Measurements from ENCODE around the gene CSNK2A1. TPM values are rescaled to one million over a fixed set of nuclear protein-coding genes. Genes with fewer than 3 reads are reported as not detected.
A peak's percentile ranks its signal among the peaks of the same experiment; 100 is the strongest.
"Not testable (repeated sequence)": the region's sequence is repeated elsewhere in the genome, so short reads cannot be mapped to it uniquely, and the experiment has no call there.

Gene CSNK2A1
- polyA plus RNA-seq, 4 donors = 115 to 162 (median 154) TPM

GRCh38 chr20:461254-462198 lies 82.1 kb downstream of the CSNK2A1 start:
- peak in 3 of 4 donors; percentile 16 to 53 (median 30) for DNase-seq (ENCODE audit: low read depth in 4 of 4, low spot score in 3 of 4)

- DNase-seq (ENCODE audit: low read depth in 4 of 4, low spot score in 3 of 4) = no peak
Measured at GRCh38 chr20:460707-461106, 82.9 kb downstream of the CSNK2A1 start.

DNA sequence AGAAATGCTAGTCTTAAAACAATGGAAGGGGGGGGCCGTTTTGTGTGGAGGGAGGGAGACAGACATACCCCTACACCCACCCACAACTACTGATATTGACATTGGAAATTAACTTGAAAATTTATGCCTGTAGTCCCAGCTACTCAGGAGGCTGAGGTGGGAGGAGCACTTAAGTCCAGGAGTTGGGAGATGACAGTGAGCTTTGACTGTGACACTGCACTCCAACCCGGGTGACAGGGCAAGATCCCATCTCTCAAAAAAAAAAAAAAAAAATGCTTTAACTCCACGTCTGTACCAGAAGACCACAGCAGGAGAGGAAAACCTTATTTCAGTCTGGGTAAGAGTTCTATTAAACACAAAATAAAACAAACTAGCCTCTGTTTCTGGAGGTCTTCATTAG lies 83.4 kb downstream of the CSNK2A1 start:
- no peak for DNase-seq (ENCODE audit: low read depth in 4 of 4, low spot score in 3 of 4)

- DNase-seq (ENCODE audit: low read depth in 4 of 4, low spot score in 3 of 4) = no peak
Measured at GRCh38 chr20:458776-459175, 84.8 kb downstream of the CSNK2A1 start.

DNA sequence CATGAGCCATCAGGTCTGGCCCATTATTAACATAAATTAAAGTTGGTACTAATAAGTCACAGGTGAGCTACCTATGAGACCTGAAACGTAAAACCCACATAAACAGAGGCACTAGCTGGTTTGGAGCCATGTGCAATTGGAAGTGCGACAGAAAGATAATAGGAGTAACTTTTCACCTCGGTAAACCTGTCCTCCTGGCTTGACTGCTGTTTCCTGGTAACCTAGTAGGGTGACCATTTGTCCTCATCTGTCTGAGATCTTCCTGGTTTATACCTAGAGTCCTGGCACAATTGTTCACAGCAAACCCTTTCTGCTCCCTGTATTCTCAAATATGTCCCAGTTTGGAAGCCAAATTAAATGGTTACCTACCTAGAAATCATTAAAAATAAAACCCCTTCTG lies 88.6 kb downstream of the CSNK2A1 start:
- DNase-seq (ENCODE audit: low read depth in 4 of 4, low spot score in 3 of 4) = no peak

DNA sequence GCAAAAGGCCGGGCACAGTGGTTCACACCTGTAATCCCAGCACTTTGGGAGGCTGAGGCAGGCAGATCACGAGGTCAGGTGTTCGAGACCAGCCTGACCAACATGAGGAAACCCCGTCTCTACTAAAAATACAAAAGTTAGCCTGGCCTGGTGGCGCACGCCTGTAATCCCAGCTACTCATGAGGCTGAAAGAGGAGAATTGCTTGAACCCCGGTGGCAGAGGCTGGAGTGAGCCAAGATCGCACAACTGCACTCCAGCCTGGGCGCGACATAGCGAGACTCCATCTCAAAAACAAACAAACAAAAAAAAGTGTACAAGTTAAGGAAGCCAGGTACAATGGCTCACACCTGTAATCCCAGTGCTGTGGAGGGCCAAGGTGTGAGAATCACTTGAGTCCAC lies 91.6 kb downstream of the CSNK2A1 start:
- not testable (repeated sequence) for DNase-seq (ENCODE audit: low read depth in 4 of 4, low spot score in 3 of 4)

DNA sequence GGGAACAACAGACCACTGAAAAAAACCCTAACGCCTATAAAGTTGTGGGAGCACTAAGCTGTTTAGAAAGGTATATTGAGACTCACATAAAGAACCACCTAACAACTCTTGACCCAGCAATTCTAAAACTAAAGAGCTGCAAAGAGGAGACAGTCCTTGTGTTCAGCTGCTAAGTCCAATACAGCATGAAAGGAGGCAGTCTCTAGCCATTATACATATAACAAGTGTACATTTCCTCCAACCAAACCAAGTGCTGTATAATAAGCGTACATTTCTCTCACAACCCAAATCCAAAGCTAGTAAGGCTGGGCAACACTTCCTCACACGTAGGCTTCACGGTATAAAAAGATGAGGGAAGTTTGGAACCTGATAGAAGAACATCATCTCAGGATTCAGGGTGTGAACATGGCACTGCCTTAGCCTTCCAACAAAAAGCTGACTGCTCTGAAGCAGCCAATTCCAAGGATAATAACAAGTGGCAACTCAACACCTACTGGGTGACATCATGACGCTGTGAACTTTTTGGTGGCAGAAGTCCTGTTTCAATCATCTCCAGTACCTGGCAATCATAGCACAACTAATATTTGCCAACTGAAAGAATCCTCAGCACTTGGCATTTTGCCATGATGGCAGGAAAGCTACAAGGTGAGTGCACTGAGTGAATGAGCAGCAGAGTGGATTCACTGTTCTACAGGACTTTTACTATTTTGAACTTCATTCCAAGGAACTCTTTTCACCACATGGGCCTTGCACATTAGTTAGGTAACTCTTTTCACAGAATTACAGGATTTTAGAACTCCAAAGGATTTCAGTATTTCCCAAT lies 97.9 kb downstream of the CSNK2A1 start:
- no peak for DNase-seq (ENCODE audit: low read depth in 4 of 4, low spot score in 3 of 4)

GRCh38 chr20:444862-445426 lies 98.6 kb downstream of the CSNK2A1 start:
- no peak for DNase-seq (ENCODE audit: low read depth in 4 of 4, low spot score in 3 of 4)

DNA sequence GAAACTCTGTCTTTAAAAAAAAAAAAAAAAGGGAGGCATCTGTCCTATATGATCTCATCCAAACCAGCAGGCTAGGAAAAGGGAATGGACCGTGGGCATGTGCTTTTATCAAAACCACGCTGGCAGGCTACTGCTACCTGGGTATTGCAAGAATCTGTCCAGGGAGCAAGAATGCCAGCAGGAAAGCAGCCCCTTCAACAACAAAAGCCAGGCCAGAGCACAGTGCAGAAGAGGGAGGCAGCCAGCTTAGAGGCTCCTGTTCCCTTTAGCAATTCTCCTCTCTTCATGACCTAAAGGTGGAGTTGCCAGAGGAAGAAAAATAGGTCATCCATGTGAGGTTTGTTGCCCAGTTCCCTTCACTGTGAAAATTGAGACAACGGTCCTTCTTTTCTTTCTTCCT lies 99.5 kb downstream of the CSNK2A1 start:
- no peak for DNase-seq (ENCODE audit: low read depth in 4 of 4, low spot score in 3 of 4)

DNA sequence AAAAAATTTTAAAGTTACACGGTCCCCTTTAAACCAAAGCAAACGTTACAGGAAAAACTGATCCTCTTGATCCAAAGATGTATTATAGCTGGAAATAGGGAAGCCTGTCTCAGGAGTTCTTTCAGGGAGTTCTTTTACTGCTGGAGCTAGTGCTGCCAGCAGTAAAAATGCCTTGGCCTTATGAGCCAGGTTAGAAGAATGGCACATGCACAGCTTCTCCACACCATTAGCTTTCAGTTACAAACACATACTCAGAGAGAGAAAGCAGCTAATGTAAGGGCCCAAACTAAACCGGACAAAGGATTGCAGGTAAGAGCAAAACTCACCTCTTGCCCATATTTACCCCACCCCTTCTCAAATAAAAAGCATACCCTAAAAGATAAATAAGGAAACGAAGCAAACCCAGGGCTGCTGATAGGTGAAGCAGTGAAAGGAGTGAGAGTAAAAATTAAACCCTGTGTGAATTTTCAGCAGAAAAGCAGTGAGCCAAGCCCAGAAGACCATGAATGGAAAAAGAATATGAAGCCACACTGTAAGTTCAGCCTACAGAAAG lies 100.3 kb downstream of the CSNK2A1 start:
- no peak for DNase-seq (ENCODE audit: low read depth in 4 of 4, low spot score in 3 of 4)

GRCh38 chr20:440636-441035 lies 103.0 kb downstream of the CSNK2A1 start:
- no peak for DNase-seq (ENCODE audit: low read depth in 4 of 4, low spot score in 3 of 4)

DNA sequence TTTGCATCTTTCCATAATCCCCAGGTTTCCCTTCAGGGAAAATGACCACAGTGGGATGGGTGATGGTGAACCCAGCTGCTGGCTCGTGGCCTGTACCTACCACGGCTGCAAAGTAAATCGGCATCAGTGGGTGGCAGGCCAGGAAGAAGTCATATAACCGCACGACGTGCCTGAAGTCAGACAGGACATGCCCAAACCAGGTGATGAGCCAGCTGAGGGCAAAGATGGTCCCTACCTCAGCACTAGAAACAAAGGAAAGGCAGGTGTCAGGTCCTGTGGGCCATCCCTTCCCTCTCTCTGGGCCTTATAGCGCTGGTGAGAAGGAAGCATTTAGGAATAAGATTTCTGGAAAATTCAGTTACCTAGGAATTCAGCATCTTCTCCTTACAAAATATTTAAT lies 103.4 kb downstream of the CSNK2A1 start:
- no peak for DNase-seq (ENCODE audit: low read depth in 4 of 4, low spot score in 3 of 4)

DNA sequence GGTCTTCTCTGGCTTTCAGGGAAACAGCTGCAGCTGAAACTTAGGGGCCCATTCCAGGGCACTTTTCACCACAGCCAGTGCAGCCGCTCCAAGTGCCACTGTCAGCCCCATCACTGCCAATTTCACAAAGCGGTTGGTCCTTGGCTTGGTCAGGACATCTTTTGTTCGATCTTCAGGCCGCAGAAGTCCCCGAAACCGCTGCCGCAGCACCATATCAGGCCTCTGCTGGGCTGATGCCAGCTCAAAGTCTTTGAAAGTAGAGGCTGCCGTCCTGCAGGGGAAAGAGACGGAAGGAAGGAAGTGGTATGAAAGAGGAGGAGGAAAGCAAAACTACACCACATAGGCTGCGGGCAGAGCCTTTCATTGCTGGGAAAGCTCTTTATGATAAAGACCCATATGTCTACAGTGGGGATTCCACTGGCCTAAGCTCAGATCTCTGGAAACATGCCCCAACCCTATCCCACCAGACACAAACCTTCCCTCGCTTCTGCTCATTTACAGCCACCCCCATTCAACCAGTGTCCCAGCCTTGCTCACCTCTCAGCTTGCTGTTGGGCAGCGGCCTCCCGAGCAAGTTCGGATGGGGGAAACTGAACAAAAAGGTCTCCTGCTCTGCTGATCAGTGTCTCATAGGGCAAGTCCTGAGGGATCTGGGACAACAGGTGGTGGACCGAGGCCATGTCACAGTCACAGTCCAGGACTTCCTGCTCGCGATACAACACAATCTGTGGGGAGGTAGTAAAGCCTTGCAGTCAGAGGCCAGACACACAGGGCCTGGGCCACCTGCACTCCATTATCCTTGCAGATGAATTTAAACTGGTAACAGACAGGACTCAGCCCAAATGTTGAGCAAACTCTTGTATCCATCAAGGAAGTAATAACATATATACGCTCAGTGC lies 104.8 kb downstream of the CSNK2A1 start:
- no peak for DNase-seq (ENCODE audit: low read depth in 4 of 4, low spot score in 3 of 4)

DNA sequence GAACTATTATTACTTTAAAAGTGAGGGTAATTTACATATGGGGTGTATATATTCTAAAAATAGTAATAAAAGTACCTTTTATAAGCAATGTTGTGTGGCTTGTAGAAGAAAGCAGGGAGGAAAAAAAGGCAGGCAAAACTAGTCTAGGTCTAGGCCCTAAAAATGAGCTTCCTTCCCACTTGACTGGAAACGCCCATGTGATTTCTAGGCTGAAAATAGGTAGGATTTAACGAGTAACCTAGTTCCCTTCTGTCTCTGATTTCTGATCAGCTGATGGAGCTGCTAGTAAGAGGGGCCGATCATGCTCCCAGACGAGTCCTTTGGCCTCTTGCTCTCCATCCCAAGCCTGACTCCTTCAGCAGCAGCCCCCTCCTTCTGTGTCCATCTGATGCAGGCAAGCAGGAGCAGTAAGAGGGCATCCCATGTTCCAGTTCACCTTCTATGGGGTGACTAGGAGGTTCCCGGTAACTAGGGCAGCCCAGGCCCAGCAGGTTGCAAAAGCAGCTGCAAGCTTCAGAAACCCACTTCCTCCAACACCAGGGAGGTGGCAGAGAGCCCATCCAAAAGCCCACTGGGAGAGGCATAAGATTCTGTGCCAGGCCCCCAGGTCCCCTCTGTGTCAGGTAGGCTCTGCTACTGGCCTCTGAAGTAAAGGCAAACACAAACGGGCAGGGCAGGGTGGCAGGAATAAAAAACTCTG lies 105.7 kb downstream of the CSNK2A1 start:
- DNase-seq (ENCODE audit: low read depth in 4 of 4, low spot score in 3 of 4) = no peak

DNA sequence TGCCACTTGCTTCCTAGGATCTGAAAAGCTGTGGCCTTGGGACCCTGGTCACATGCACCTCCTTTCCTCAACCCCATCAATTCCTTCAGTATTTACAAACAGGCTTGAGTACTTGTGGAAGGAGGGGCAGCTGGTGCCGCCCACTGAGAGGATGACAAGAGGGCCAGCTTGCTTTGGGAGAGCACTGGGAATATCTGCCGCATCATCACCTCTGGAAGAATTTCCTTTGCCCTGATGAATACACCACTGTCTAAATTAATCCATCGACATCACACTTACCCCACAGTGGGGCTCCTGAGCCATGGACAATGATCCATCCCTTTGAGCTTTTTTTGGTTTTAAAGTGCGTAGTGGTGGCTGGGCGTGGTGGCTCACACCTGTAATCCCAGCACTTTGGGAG lies 107.1 kb downstream of the CSNK2A1 start:
- DNase-seq (ENCODE audit: low read depth in 4 of 4, low spot score in 3 of 4) = no peak

DNA sequence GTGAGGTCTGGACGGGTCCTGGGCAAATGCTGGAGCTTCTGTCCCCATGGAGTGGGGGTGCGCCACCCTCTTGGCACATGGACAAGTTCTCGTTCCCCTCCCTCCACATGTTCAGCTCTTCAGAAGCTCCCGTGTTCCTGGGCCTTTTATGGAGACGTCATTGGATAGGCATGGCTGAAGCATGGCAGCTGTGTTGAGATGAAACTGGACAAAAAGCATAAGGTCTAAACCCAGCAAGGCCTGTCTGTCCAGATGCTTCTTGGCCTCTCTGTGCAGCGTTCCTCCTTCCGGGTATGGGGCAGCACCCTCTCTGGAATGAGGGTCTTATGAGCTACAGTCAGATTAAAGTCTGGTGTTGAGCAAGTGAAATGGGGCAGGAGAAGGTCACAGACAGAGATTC lies 108.0 kb downstream of the CSNK2A1 start:
- DNase-seq (ENCODE audit: low read depth in 4 of 4, low spot score in 3 of 4) = no peak

DNA sequence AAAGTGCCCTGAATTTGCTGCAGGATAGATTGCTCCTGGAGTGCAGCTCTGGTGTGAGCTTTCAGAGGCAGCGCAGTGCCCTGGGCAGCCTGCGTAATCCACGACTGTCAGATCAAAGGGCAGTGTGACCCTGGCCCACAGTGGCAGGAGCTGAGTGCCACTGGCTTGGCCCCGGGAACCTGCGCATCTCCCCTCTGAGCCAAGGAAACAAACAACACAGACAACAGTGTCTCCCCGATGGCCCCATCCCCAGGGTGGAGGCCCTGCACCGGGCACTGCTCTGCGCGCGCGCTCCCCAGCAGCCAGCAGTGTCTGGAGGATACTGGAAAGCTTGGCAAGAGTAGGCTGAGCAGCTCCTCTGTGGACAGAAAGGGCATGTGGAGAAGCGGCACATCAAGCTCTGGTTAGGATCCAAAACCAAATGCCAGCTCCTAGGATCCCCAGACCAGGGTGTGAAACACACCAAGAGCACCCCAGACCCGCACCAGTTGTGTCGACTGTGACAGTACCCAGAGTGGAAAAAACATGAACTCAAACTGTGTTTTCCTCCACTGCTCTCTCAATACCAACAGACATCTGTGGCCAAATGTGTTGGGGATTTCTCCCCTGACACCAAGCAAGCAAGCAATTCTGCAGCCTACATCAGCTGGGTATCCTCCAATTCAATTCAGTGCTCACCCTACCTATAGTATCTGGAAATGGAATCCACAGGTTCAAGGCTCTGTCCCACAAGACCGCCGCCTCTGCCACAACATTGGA lies 108.8 kb downstream of the CSNK2A1 start:
- DNase-seq (ENCODE audit: low read depth in 4 of 4, low spot score in 3 of 4) = no peak

GRCh38 chr20:434221-434620 lies 109.4 kb downstream of the CSNK2A1 start:
- DNase-seq (ENCODE audit: low read depth in 4 of 4, low spot score in 3 of 4) = peak in 1 of 4 donors; percentile 24
